HepG2 (cell line): ENCODE results near the gene RNASE4. TPM values are rescaled to one million over a fixed set of nuclear protein-coding genes. Genes with fewer than 3 reads are reported as not detected.

Source experiments
- BRF2 ChIP-seq: sonication (generic); formaldehyde crosslinking; IDR thresholded peaks from 2 replicates; pipeline ENCODE4 v1.8.1; 2022; ENCODE audit warnings: mild to moderate bottlenecking, missing genetic modification reagents
- FOXJ3 ChIP-seq: sonication (generic); formaldehyde crosslinking; IDR thresholded peaks from 2 replicates; pipeline ENCODE4 v1.4.0; 2020; ENCODE audit warnings: missing genetic modification reagents, mild to moderate bottlenecking, borderline replicate concordance
- KDM1A ChIP-seq: IDR thresholded peaks from 2 replicates; pipeline ENCODE4 v1.6.1; 2016; ENCODE audit warnings: missing compliant biosample characterization
- MTA1 ChIP-seq: sonication (generic); formaldehyde crosslinking; IDR thresholded peaks from 2 replicates; pipeline ENCODE4 v1.4.0; 2020; ENCODE audit warnings: missing genetic modification reagents, mild to moderate bottlenecking, borderline replicate concordance
- REXO4 ChIP-seq: sonication (generic); formaldehyde crosslinking; IDR thresholded peaks from 2 replicates; pipeline ENCODE4 v1.8.0; 2022; ENCODE audit warnings: missing genetic modification reagents, mild to moderate bottlenecking, borderline replicate concordance
- TBX2 ChIP-seq: sonication (generic); formaldehyde crosslinking; IDR thresholded peaks from 2 replicates; pipeline ENCODE4 v1.5.0; 2020; ENCODE audit warnings: missing genetic modification reagents, mild to moderate bottlenecking, borderline replicate concordance
- U2AF2 ChIP-seq: fragments of 200-400 bp; formaldehyde crosslinking; IDR thresholded peaks from 2 replicates; pipeline ENCODE4 v1.6.1; 2017; ENCODE audit warnings: low read depth, mild to moderate bottlenecking, low read length
- UBTF ChIP-seq: sonication (generic); formaldehyde crosslinking; IDR thresholded peaks from 2 replicates; pipeline ENCODE4 v1.4.0; 2020; ENCODE audit warnings: mild to moderate bottlenecking, missing genetic modification reagents
- ZBTB7B ChIP-seq: sonication (generic); formaldehyde crosslinking; IDR thresholded peaks from 2 replicates; pipeline ENCODE4 v1.4.0; 2020; ENCODE audit warnings: missing genetic modification reagents
- ZMYM4 ChIP-seq: sonication (generic); formaldehyde crosslinking; IDR thresholded peaks from 2 replicates; pipeline ENCODE4 v1.8.1; 2023; ENCODE audit warnings: mild to moderate bottlenecking, missing genetic modification reagents
- ZNF138 ChIP-seq: sonication (generic); formaldehyde crosslinking; IDR thresholded peaks from 2 replicates; pipeline ENCODE4 v1.5.0; 2020; ENCODE audit warnings: mild to moderate bottlenecking, low read depth, missing genetic modification reagents
- ZNF234 ChIP-seq: sonication (generic); formaldehyde crosslinking; conservative IDR thresholded peaks from 2 replicates; pipeline ENCODE4 v1.5.1; 2020; ENCODE audit warnings: mild to moderate bottlenecking, missing genetic modification reagents
- ZNF83 ChIP-seq: sonication (generic); formaldehyde crosslinking; IDR thresholded peaks from 2 replicates; pipeline ENCODE4 v1.4.0; 2020; ENCODE audit warnings: missing genetic modification reagents, mild to moderate bottlenecking, borderline replicate concordance
- polyA plus RNA-seq, 8 experiments: library from polyadenylated mRNA; depleted of rRNA in 3 of 8; stranded (reverse) in 7 of 8; unstranded in 1 of 8; fragments of >200 nt; fragmentation: Illumina TruSeq in 4 of 8; extraction: Trizol in 4 of 8; gene quantifications; 2 replicates each; pipeline versions ENCODE4 v1.2.1 to v1.2.3, GENCODE V29; 2011 to 2016; ENCODE audit warnings: low read depth in 4 of 8, missing spikeins in 1 of 8, mixed read lengths in 1 of 8; ENCODE audit not compliant: insufficient read depth in 1 of 8
- total RNA-seq, 5 experiments: library from RNA; depleted of rRNA; stranded (reverse); fragments of >200 nt; fragmentation: Illumina TruSeq; extraction: Trizol; gene quantifications; 2 replicates each; pipeline ENCODE4 v1.2.3, GENCODE V29; 2016; ENCODE audit warnings: low read depth in 1 of 5
- TF ChIP-seq, protein P1 (sequence below): sonication (generic); formaldehyde crosslinking; IDR thresholded peaks from 2 replicates; pipeline ENCODE4 v1.5.1; 2020; ENCODE audit warnings: mild to moderate bottlenecking, missing genetic modification reagents
- TF ChIP-seq, protein P2 (sequence below): sonication (generic); formaldehyde crosslinking; IDR thresholded peaks from 2 replicates; pipeline ENCODE4 v1.5.0; 2020; ENCODE audit warnings: mild to moderate bottlenecking, missing genetic modification reagents
- TF ChIP-seq, protein P3 (sequence below): sonication (generic); formaldehyde crosslinking; IDR thresholded peaks from 2 replicates; pipeline ENCODE4 v1.5.0; 2020; ENCODE audit warnings: missing genetic modification reagents
- TF ChIP-seq, protein P4 (sequence below): sonication (generic); formaldehyde crosslinking; IDR thresholded peaks from 2 replicates; pipeline ENCODE4 v1.5.1; 2020; ENCODE audit warnings: mild to moderate bottlenecking, missing genetic modification reagents, moderate library complexity

Gene RNASE4
- total and polyA plus RNA-seq, 2 of the 13 experiments (the other 11 are each of a cell fraction or from before 2014, with no cell fraction given): 109 to 983 TPM

DNA sequence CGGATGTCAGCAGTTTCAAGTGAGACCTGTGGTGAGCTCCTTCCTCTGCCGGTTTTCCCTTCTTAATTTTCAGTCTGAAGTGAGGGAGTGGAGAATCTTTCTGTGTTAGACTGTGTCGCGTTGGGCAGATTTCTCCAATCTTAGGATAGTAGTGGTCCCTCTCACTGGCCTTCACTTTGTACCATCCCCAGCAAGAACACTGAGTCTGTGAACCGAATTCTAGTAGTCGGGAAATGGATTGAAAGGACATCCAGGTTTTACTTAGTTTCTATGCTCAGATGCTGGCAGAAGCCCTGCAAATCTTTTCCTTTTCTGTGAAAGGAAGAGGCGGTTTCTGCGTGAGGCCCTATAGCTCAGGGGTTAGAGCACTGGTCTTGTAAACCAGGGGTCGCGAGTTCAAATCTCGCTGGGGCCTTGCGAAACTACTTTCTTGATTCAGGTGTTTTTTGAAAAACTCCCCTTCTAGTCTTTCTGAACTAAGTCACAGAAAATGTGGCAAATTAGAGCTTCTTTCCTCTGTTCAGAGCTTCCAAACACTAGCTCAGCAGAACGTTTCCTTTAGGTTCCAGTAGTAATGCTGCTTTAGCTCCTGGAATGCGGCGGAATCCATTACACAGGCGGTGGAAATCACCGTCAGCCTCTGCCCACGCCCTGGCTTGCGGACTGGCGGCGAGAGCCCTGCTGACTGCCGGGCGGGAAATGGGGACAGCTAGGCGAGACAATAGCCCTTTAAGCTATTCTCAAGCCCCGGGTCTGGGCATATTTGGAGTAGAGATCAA is 2.8 kb upstream of the RNASE4 start (continued):
- peak; percentile 78; the same call in 1 of the 2 replicates for TF ChIP-seq FOXJ3 (CRISPR knock-in tag)
- TF ChIP-seq, protein P1, sequence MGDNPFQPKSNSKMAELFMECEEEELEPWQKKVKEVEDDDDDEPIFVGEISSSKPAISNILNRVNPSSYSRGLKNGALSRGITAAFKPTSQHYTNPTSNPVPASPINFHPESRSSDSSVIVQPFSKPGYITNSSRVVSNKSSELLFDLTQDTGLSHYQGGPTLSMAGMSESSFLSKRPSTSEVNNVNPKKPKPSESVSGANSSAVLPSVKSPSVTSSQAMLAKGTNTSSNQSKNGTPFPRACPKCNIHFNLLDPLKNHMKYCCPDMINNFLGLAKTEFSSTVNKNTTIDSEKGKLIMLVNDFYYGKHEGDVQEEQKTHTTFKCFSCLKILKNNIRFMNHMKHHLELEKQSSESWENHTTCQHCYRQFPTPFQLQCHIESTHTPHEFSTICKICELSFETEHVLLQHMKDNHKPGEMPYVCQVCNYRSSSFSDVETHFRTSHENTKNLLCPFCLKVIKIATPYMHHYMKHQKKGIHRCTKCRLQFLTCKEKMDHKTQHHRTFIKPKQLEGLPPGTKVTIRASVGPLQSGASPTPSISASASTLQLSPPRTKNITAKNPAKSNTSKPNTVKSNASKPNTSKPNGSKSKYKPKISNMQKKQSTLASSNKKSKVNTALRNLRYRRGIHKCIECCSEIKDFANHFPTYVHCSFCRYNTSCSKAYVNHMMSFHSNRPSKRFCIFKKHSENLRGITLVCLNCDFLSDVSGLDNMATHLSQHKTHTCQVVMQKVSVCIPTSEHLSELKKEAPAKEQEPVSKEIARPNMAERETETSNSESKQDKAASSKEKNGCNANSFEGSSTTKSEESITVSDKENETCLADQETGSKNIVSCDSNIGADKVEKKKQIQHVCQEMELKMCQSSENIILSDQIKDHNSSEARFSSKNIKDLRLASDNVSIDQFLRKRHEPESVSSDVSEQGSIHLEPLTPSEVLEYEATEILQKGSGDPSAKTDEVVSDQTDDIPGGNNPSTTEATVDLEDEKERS (CRISPR knock-in tag): peak; percentile 65; the same call in 1 of the 2 replicates
- 0 out of 2 replicates have a peak, but pooled peaks have one; percentile 34 for TF ChIP-seq TBX2 (CRISPR knock-in tag)
- no peak for TF ChIP-seq MTA1 (CRISPR knock-in tag)
- TF ChIP-seq UBTF (CRISPR knock-in tag): no peak; the same call in none of the 2 replicates
- no peak for TF ChIP-seq ZNF83
- TF ChIP-seq ZBTB7B: peak; percentile 49
- TF ChIP-seq BRF2 (CRISPR knock-in tag): no peak; the same call in 1 of the 2 replicates
- TF ChIP-seq KDM1A (CRISPR knock-in tag): peak; percentile 76; the same call in 1 of the 2 replicates
- no peak for TF ChIP-seq REXO4 (CRISPR knock-in tag)
- no peak for TF ChIP-seq U2AF2
- TF ChIP-seq, protein P2, sequence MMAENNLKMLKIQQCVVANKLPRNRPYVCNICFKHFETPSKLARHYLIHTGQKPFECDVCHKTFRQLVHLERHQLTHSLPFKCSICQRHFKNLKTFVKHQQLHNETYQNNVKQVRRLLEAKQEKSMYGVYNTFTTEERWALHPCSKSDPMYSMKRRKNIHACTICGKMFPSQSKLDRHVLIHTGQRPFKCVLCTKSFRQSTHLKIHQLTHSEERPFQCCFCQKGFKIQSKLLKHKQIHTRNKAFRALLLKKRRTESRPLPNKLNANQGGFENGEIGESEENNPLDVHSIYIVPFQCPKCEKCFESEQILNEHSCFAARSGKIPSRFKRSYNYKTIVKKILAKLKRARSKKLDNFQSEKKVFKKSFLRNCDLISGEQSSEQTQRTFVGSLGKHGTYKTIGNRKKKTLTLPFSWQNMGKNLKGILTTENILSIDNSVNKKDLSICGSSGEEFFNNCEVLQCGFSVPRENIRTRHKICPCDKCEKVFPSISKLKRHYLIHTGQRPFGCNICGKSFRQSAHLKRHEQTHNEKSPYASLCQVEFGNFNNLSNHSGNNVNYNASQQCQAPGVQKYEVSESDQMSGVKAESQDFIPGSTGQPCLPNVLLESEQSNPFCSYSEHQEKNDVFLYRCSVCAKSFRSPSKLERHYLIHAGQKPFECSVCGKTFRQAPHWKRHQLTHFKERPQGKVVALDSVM (CRISPR knock-in tag): peak; percentile 23; the same call in 1 of the 2 replicates
- TF ChIP-seq, protein P3, sequence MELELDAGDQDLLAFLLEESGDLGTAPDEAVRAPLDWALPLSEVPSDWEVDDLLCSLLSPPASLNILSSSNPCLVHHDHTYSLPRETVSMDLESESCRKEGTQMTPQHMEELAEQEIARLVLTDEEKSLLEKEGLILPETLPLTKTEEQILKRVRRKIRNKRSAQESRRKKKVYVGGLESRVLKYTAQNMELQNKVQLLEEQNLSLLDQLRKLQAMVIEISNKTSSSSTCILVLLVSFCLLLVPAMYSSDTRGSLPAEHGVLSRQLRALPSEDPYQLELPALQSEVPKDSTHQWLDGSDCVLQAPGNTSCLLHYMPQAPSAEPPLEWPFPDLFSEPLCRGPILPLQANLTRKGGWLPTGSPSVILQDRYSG (CRISPR knock-in tag): no peak
- TF ChIP-seq ZNF234: 0 out of 2 replicates have a peak, but pooled peaks have one; percentile 26
- TF ChIP-seq ZNF138 (CRISPR knock-in tag): no peak; the same call in 1 of the 2 replicates
- TF ChIP-seq ZMYM4 (CRISPR knock-in tag): peak; percentile 59
- TF ChIP-seq, protein P4, sequence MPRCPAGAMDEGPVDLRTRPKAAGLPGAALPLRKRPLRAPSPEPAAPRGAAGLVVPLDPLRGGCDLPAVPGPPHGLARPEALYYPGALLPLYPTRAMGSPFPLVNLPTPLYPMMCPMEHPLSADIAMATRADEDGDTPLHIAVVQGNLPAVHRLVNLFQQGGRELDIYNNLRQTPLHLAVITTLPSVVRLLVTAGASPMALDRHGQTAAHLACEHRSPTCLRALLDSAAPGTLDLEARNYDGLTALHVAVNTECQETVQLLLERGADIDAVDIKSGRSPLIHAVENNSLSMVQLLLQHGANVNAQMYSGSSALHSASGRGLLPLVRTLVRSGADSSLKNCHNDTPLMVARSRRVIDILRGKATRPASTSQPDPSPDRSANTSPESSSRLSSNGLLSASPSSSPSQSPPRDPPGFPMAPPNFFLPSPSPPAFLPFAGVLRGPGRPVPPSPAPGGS (CRISPR knock-in tag): no peak
